Ishikawa (cell line): ENCODE measurements around the gene MLYCD.

Source experiments
- CEBPB ChIP-seq: IDR thresholded peaks from 2 replicates; pipeline ENCODE4 v1.6.1; 2012
- CREB1 ChIP-seq: IDR thresholded peaks from 2 replicates; pipeline ENCODE4 v1.6.1; 2012; ENCODE audit warnings: low read depth
- EGR1 ChIP-seq: IDR thresholded peaks from 2 replicates; pipeline ENCODE4 v1.6.1; 2012
- EP300 ChIP-seq: IDR thresholded peaks from 2 replicates; pipeline ENCODE4 v1.6.1; 2012; ENCODE audit warnings: borderline replicate concordance
- RAD21 ChIP-seq: IDR thresholded peaks from 2 replicates; pipeline ENCODE4 v1.6.1; 2012; ENCODE audit warnings: low read depth
- REST ChIP-seq: IDR thresholded peaks from 2 replicates; pipeline ENCODE4 v1.6.1; 2012; ENCODE audit warnings: low read depth, mild to moderate bottlenecking
- TAF1 ChIP-seq: IDR thresholded peaks from 2 replicates; pipeline ENCODE4 v1.6.1; 2012; ENCODE audit warnings: low read depth, mild to moderate bottlenecking
- YY1 ChIP-seq: IDR thresholded peaks from 2 replicates; pipeline ENCODE4 v1.6.1; 2012; ENCODE audit warnings: low read depth
- ZBTB7A ChIP-seq: IDR thresholded peaks from 2 replicates; pipeline ENCODE4 v1.6.1; 2012; ENCODE audit warnings: low read depth
- TF ChIP-seq, protein P1 (sequence below): IDR thresholded peaks from 2 replicates; pipeline ENCODE4 v1.6.1; 2012
- TF ChIP-seq, protein P2 (sequence below): IDR thresholded peaks from 2 replicates; pipeline ENCODE4 v1.6.1; 2012

- TF ChIP-seq YY1 (no peak), RAD21 (no peak), CEBPB (no peak), REST (no peak), CREB1 (no peak), EP300 (no peak), EGR1 (no peak), ZBTB7A (no peak), TAF1 (no peak)
- TF ChIP-seq, protein P1, sequence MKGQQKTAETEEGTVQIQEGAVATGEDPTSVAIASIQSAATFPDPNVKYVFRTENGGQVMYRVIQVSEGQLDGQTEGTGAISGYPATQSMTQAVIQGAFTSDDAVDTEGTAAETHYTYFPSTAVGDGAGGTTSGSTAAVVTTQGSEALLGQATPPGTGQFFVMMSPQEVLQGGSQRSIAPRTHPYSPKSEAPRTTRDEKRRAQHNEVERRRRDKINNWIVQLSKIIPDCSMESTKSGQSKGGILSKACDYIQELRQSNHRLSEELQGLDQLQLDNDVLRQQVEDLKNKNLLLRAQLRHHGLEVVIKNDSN, result no peak
- TF ChIP-seq, protein P2, sequence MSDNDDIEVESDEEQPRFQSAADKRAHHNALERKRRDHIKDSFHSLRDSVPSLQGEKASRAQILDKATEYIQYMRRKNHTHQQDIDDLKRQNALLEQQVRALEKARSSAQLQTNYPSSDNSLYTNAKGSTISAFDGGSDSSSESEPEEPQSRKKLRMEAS, result no peak
Observed at GRCh38 chr16:83925957-83926725, 27.2 kb downstream of the MLYCD start.
